ENCODE data around the gene PFKL.
"Not testable (repeated sequence)": the region's sequence is repeated elsewhere in the genome, so short reads cannot be mapped to it uniquely, and the experiment has no call there.

Gene PFKL

DNA sequence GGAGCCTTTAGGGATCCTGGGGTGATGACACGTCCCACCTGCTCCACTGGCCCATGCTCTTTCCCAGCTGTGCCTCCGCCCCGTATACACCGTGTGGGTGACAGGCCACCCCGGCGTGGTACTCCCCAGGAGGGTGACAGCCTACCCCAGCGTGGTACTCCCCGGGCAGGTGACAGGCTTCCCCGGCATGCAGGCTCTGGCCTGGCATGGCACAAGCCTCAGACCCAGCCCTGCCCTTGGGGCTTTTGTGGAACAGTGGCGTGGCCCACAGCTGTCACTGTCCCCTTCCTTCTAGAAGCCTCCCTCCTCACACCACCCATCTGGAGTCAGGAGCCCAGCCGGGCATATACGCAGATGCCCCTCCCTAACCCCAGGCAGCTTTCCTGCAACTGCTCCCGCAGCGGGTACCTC lies 4.7 kb upstream of the PFKL start:
- no peak for DNase-seq (ENCODE audit: low read depth)

- no peak for DNase-seq (ENCODE audit: low read depth)
Observed at GRCh38 chr21:44295646-44296045, 4.2 kb upstream of the PFKL start.

GRCh38 chr21:44296103-44296519 lies 3.7 kb upstream of the PFKL start:
- no peak for DNase-seq (ENCODE audit: low read depth)

DNA sequence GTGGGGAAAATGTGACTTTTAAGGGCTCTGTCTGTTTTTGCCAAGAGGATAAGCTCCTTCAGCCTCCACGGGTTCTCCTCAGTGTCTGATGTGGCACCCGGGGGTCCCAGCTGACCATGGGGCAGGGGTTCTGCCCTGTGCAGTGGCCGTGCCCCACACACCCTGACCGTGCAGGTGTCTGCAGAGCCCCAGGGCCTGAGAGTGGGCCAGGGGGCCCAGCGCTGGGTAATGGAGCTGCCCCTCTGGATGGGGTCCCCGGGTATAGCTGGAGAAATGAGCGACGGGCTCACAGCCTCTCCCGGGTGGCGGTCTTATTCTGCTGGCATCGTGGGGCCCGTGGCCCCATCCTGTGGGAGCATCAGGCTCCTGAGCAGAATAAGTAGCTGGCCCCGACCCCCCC lies 2.9 kb upstream of the PFKL start:
- no peak for DNase-seq (ENCODE audit: low read depth)

DNA sequence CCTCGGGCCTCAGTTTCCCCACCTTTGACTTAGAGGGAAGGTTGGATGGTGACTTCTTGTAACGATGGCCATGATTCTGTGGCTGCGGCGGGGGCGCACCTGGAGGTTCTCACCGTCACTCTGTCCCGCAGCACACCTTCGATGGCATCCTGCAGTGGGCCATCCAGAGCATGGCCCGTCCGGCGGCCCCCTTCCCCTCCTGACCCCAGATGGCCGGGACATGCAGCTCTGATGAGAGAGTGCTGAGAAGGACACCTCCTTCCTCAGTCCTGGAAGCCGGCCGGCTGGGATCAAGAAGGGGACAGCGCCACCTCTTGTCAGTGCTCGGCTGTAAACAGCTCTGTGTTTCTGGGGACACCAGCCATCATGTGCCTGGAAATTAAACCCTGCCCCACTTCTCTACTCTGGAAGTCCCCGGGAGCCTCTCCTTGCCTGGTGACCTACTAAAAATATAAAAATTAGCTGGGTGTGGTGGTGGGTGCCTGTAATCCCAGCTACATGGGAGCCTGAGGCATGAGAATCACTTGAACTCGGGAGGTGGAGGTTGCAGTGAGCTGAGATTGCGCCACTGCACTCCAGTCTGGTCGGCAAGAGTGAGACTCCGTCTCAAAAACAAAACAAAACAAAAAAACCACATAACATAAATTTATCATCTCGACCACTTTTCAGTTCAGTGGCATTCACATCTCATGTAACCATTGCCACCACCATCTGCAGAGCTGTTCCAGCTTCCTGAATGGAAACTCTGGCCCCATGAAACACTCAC lies 2.1 kb upstream of the PFKL start:
- peak; percentile 34 for DNase-seq (ENCODE audit: low read depth)

- DNase-seq (ENCODE audit: low read depth), result no peak
Observed at GRCh38 chr21:44298301-44298700, 1.6 kb upstream of the PFKL start.

DNA sequence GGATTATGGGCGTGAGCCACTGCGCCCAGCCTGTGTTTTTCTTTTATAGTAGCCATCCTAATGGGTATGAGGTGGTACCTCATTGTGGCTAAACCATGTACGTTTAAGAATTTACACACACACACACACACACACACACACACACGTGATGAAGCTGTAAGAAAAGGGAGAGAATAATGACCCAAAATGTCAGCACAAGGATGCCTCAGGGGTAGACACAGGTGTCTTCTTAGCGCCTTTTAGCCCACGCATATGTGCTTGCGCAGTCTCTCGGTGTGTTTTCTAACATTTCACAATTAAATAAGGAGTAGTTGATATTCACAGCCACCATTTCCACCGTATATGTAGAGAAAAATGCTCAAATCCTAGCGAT lies 782 bp upstream of the PFKL start:
- peak; percentile 5 for DNase-seq (ENCODE audit: low read depth)

GRCh38 chr21:44300262-44300959 lies 558 bp downstream of the PFKL start:
- peak; percentile 22 for DNase-seq (ENCODE audit: low read depth)

DNA sequence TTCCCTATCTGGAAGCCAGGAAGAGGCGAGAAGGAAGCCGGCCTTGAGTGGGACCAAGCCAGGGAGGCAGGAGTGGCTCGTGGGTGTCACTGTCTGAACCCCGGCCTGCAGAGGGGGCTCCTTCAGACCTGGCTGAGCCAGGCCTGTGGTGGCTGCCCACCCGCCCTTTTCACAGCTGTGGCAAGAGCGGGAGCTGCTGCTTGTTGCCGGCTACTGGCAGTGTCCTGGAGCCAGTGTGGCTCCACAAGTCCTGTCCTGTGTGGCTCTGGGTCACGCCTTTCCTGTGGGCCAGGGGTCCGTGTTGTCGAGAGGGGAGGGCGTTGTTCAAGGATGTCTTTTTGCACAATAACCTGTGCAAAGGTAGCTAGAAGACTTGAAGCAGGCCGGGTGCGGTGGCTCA lies 1.3 kb downstream of the PFKL start:
- DNase-seq (ENCODE audit: low read depth), result no peak

DNA sequence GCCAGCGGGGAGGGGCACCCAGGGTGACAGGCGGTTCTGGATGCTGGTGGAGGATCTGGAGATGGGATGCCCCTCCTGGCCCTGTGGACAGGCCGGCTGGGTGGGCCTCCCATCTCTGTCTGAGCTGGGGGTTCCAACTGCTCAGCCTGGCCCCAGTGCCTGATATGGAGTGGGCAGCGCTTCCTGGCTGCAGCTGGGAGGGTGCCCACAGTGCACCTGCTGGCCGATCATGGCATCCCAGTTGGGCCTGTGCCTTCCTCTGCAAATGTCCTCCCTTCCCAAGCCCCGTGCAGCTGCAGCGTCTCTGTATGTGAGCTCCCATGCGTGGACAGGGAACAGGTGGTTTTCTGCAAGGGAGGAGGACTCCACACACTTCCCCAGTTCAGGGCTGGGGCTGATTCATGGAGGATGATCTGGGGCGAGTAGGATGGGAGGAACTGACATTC lies 2.1 kb downstream of the PFKL start:
- DNase-seq (ENCODE audit: low read depth), result no peak

- not testable (repeated sequence) for DNase-seq (ENCODE audit: low read depth)
Observed at GRCh38 chr21:44302573-44303401, 2.9 kb downstream of the PFKL start.

DNA sequence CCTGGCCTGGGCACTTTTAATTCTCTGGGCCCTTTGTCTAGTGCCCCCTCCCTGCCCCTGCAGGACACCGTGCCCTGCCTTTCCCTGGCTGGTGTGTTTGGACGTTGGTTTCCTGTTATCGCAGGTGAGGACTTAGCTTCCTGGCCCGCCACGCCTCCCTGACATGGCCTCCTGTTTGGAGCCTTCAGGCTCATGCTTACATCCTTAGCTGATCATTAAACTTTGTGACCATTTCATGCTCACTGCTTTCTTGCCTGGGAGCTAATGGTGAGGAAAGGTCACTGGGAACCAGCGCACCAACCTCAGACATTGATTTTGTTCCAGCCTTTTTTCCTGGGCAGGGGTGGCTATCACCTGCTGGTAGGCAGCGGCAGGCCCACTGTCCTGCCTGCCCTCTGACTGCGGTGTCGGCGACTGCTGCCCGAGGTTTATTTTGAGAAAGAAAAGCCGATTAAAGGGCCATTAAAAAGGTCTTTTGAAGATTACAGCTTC lies 3.7 kb downstream of the PFKL start:
- no peak for DNase-seq (ENCODE audit: low read depth)

- DNase-seq (ENCODE audit: low read depth), result no peak
Observed at GRCh38 chr21:44304011-44304616, 4.3 kb downstream of the PFKL start.

DNA sequence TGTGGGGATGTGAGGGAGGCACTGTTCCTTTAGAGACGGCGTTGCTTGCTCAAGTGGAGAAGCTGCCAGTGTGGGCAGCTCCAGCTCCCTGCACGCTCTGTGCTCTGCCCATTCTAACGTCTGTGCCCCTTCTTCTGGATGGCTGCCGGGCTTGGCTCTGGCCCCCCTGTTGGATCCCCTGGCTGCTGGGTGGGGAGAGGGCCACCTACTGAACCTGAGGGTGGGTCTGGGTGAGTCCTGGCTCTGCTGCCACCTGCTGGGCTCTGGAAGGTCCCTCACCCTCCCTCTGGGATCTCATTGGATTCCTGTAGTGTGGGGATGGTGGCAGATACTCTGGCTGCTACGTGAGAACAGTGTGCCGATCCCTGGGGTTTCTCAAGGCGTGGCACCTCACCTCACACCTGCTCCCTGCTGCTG lies 5.0 kb downstream of the PFKL start:
- peak; percentile 9 for DNase-seq (ENCODE audit: low read depth)

DNA sequence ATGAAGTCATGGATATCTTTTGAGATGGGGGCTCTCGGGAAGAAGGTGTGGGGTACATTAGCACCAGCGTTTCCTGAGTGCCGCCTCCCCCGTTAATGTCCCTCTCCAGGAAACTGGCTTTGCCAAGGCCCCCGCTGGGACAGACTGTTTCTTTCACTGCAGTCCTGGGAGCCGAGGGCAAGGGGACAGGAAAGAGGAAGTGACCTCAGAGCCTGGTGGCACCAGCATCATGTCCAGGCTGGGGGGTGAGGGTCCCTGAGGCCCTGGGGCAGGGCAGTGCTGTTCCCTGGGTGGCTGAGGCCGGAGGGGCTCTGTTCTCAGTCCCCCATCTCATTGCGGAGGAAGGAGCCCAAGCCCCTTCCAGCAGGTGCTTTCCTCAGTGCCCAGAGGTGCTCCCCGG lies 5.8 kb downstream of the PFKL start:
- DNase-seq (ENCODE audit: low read depth), result no peak

- DNase-seq (ENCODE audit: low read depth), result no peak
Observed at GRCh38 chr21:44306936-44307704, 7.3 kb downstream of the PFKL start.

- no peak for DNase-seq (ENCODE audit: low read depth)
Observed at GRCh38 chr21:44310628-44311507, 11.0 kb downstream of the PFKL start.

- no peak for DNase-seq (ENCODE audit: low read depth)
Observed at GRCh38 chr21:44312089-44312488, 12.2 kb downstream of the PFKL start.

DNA sequence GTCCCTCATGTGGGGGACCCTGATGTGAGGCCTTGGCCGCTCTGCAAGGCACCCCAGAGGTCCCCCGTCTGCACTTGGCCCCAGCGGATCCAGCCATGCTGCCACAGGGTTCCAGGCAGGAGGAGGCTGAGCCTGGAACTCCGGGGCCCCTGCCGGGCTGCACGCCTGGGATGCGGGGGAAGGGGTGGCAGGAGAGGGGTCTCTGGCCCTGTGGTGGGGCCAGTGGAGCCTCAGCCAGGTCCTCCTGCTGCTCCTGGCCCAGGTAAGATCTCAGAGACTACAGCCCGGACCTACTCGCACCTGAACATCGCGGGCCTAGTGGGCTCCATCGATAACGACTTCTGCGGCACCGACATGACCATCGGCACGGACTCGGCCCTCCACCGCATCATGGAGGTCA lies 12.9 kb downstream of the PFKL start:
- DNase-seq (ENCODE audit: low read depth), result no peak

DNA sequence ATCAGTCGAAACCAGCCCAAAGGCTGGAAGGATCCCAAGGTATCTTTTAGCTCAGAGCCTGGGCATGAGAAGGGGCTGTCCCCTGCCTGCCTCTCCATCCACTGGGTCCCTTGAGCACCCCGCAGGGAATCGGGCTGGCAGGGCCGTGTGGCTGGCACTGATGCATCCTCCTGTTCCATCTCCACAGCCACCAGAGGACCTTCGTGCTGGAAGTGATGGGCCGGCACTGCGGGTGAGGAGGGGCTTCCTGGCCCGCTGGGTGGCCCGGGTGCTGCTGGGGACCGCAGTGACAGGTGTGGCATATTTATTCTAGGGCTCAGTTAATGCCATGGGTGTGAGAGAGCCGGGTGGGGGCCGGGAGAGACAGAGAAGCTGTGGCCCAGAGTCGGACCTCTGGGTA lies 13.6 kb downstream of the PFKL start:
- no peak for DNase-seq (ENCODE audit: low read depth)

All from HS-27A (cell line).